Stimulated activated CD4-positive, alpha-beta T cell treated with anti-CD3 and anti-CD28 coated beads, Interleukin-4, amount 100 ng/mL, for 1 hour (primary cell): Measurements from ENCODE around the gene PGPEP1.
"Not testable (repeated sequence)": the region's sequence is repeated elsewhere in the genome, so short reads cannot be mapped to it uniquely, and the experiment has no call there.

Source experiments
- DNase-seq: peaks from one replicate; pipeline ENCODE4 v3.0.0-alpha.2; 2020

The PGPEP1 gene

DNA sequence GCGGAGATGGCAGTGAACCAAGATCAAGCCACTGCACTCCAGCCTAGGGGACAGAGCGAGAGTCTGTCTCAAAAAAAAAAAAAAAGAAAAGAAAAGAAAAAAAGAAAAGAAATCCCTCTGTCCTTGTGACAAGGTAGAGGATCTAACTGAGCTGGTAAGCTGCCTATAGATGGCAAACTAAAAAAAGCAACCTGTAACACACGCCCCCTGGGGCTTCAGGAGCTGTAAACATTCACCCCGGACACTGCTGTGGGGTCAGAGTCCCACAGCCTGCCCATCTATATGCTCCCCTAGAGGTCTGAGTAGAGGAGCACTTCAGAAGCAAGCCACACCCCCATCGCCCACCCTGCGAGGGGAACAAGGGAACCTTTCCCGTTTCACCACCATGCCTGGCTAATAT, 4.3 kb upstream of the PGPEP1 start:
- no peak for DNase-seq

GRCh38 chr19:18338541-18338940, 1.9 kb upstream of the PGPEP1 start:
- DNase-seq = no peak

DNA sequence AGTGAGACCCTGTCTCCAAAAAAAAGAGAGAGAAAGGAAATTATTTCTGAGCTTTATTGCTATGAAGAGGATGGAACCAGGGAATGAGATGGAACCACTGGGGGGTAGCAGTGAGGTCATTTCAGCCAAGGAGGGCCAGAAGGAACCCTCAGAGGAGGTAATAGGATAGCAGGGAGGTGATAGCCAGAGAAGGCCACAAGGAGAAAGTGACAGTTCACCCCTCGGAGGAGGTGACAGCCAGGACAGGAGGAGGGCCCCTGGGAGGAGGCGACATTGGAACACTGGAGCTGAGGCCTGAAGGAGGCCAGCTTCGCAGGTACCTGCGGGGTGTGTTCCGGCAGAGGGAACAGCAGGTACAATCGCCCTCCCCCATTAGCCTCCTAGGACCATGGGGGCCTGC, 675 bp upstream of the PGPEP1 start:
- no peak for DNase-seq

DNA sequence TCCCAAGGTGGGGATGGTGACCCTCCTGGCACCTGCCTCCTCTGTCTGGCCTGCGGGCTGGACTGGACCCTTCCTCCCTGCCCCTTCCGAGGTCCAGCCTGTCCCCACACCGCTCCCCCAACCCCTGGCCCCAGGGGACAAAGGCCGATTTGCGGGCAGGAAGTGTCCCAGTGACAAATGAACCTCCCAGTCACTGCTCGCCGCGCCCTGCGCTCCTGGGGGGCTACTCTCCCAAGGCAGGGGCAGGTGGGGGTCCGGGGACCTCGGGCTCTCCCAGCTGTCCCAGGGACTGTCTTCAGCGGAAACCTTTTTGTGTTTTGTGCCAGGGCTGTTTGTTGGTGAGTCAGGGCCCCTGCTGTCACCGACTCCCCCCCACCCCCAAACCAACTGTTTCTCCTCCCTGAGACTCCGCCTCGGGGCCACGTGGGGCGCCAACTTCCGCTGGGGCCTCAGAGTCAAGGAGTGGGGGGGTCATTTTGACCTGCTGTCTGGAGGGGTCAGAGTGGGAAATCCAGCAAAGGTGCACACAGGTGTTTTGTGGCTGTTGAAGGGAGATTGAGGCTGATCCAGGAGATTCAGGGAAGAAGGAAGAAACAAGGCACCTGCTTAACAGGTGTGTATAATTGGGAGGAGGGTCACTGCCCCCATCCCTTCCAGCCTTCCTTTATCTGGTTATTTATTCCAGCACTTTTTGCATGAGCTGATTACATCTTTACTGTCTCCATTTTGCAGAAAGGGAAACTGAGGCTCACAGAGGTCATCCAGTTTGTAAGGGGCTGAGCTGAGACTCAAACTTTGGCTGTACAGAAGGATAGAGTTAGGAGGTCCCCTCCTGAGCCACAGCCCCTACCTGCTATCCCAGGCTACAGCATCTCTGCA, 831 bp downstream of the PGPEP1 start:
- peak; percentile 66 for DNase-seq

GRCh38 chr19:18342090-18342632, 1.8 kb downstream of the PGPEP1 start:
- DNase-seq = no peak

DNA sequence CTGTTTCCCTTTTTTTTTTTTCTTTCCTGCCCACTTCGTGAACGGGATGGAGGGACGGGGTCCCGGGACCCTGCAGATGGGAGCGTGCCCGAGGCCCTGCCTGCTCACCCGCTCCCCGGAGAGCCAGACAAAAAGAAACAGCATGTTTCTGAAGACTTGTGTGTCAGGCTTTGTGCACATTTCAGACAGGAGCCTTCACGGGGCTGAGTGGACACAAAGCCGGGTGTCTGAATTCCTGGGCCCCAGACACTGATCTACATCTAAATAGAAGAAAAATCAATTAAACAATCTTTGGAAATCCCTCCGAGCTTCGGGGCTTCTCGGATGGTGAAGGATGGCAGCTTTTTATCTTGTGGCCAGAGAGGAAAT, 4.2 kb downstream of the PGPEP1 start:
- no peak for DNase-seq

DNA sequence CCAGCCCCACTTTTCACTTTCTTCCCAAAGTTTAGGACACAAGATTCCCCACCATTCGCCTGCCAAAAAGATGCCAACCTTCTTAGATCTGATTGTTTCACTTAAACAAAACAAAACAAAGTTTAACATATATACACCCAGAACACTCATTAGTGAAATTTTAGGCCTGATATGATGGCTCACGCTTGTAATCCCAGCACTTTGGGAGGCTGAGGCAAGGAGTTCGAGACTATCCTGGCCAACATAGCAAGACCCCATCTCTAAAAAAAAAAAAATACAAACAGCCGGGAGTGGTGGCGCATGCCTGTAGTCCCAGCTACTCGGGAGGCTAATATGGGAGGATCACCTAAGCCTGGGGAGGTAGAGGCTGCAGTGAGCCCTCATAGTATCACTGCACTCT, 4.9 kb downstream of the PGPEP1 start:
- no peak for DNase-seq

DNA sequence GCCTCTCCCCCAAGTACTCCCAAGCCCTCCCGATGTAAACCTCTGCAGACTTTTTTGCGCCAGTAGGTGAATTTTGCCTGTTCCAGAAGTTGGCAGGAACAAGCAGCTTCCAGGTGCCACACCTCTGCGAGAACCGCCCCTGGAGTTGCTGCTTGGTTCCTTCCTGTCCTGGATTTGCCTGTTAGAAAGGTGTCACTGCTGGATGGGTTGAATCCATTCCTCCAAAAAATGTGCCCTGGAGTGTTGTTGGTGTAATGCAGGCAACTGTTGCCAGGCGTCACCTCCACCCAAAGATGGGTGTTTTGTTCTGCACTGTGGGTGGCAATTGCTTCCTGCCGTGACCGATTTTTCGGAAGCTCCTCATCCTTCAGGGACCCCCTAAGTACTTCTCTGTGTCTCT, 5.7 kb downstream of the PGPEP1 start:
- DNase-seq = no peak

DNA sequence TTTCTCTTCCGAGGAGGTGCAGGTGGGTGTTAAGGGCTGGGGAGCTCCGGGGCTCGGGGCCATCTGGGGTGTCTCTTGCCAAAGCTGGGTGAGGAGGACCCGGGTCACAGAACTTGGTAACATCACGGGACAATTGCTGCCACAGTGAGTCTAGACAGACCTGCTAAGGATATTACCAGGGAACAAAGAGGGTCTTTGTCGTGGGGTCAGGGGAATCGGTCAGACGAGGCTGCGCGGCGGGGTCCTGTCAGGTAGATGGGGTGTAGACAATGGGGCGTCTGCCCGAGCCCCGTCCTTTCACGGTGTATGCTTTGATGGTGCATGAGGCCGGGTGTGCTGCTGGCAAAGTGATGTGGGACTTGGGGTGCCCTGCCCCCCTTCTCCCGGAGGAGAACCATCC, 7.8 kb downstream of the PGPEP1 start:
- no peak for DNase-seq

DNA sequence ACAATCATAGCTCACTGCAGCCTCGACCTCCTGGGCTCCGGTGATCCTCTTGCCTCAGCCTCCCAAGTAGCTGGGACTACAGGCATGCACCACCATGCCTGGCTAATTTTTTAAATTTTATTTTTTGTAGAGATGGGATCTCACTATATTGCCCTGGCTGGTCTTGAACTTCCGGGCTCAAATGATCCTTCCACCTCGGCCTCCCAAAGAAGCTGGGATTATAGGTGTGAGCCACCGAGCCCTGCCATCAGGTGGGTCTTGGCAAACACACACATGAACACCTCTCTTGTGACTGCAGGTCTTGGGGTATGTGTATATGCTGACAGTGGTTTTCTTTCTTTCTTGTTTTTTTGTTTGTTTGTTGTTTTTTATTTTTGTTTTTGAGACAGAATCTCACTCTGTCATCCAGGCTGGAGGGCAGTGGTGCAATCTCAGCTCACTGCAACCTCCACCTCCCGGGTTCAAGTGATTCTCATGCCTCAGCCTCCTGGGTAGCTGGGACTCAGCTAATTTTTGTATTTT, 8.5 kb downstream of the PGPEP1 start:
- not testable (repeated sequence) for DNase-seq

DNA sequence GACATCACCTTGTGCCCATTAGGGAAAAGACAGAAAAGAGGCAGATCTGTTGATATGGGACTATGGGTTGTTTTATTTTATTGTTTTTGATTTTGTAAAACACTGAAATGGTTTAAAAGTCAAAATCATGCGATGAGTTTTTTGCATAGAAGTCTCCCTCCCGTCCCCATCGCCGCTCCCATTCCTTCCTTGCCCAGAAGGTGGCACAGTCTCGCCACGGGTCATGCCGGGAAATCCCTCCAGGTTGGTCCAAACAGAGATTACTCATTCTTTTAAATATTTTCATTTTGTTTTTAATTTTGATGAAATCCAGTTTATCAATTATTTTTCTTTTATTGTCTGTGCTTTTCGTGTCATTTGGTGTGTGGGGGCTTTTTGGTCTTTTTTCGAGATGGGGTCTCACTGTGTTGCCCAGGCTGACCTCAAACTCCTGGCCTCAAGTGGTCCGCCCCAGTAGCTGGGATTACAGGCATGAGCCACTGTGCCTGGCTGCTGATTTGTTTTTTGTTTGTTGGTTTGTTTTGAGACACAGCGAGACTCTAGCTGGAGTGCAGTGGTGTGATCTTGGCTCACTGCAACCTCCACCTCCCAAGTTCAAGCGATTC, 9.2 kb downstream of the PGPEP1 start:
- DNase-seq = peak; percentile 29

- no peak for DNase-seq
These were observed 10.1 kb downstream of the PGPEP1 start for GRCh38 chr19:18350490-18350889.

DNA sequence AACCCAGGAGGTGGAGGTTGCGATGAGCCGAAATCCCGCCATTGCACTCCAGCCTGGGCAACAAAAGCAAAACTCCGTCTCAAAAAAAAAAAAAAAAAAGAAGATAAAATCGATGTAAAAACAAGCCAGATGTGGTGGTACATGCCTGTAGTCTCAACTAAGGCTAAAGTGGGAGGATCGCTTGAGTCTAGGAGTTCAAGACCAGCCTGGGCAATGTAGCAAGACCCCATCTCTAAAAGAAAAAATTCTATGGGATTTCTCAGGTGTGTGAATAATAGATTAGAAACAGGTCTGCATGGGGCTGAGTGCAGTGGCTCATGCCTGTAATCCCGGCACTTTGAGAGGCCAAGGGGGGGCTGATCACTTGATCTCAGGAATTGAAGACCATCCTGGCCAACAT, 11.1 kb downstream of the PGPEP1 start:
- DNase-seq = no peak

GRCh38 chr19:18353378-18354005, 13.1 kb downstream of the PGPEP1 start:
- no peak for DNase-seq

GRCh38 chr19:18354743-18355142, 14.3 kb downstream of the PGPEP1 start:
- not testable (repeated sequence) for DNase-seq

DNA sequence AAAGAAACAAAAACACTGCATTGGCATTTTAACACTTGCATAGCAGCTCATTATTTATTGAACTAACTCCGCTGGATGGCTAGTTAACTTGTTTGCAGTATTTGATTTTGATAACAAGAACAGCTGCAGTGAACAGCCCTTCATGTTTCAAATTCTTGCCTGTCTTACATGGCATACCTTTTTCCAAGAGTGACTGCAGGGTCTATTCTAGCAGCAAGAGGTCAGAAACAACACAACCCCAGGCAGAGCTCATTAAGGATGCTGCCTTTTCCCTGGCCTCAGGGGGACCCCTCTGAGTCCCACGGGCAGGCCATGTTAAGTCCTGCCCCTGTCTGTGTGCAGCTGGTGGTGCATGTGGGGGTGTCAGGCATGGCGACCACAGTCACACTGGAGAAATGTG, 16.6 kb downstream of the PGPEP1 start:
- no peak for DNase-seq

DNA sequence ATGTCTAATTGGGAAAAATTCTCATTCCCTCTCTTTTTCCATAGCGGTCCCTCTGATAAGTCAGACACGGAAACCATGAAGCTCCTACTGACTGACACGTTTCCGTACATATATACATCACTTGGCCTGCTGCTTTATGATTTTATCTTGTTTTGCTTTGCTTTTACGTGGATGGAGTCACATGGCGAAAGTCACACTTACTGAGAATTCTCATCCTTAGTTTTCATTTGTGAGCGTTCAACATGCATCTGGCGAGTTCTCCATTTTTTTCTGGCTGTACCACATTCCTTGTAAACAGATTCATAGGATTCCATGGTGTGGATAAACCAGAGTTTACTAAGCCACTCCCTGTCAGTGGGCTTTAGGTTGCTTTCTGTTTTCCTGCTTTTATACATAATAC, 21.2 kb downstream of the PGPEP1 start:
- DNase-seq = no peak

DNA sequence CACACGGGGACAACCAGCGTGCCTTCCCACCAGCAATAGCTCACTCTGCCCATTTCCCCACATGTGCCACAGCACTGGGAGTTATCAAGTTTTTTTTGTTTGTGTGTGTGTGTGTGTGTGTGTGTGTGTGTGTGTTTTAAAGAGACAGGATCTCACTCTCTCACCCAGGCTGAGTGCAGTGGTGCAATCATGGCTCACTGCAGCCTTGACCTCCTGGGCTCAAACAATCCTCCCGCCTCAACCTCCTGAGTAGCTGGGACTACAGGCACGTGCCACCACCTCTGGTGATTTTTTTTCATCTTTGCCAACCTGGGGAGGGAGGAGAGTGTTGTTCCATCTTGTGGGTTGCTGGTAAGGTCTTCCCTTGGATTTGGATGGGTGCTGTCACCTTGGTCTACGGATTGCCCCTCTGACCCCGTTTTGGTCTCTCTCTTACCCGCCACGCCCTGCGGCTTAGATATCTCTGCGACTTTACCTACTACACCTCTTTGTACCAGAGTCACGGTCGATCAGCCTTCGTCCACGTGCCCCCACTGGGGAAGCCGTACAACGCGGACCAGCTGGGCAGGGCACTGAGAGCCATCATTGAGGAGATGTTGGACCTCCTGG, 22.6 kb downstream of the PGPEP1 start:
- DNase-seq = no peak

GRCh38 chr19:18363787-18364186, 23.4 kb downstream of the PGPEP1 start:
- no peak for DNase-seq

- DNase-seq = not testable (repeated sequence)
These were observed 24.0 kb downstream of the PGPEP1 start for GRCh38 chr19:18364277-18364825.

DNA sequence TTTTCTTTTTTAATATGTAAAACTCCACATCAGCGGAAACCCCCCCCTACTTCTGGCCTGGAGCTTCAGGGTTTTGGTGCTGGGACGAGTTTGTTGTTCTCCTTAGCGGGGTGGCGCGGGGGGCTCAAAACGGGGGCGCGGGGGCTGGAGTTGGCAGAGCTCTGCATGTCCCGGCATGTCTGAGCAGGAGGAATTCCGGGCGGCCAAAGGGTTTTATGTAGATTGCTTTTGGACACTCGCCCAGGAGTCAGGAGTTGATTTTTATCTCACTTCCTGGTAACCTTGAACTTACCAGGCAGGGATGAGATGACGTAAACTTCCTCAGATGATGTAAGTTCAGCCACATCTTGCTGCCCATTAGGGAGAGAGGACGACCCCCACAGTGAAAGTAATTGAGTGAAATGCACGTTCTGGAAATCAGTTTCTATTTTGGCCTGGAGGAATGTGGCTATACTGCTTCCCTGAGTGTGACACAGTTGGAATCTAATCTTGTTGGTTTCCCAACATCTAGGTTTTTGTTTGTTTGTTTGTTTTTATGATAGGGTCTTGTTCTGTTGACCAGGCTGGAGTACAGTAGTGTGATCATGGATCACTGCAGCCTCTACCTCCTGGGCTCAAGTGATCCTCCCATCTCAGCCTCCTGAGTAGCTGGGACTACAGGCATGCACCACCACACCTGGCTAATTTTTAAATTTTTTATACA, 24.6 kb downstream of the PGPEP1 start:
- DNase-seq = no peak

DNA sequence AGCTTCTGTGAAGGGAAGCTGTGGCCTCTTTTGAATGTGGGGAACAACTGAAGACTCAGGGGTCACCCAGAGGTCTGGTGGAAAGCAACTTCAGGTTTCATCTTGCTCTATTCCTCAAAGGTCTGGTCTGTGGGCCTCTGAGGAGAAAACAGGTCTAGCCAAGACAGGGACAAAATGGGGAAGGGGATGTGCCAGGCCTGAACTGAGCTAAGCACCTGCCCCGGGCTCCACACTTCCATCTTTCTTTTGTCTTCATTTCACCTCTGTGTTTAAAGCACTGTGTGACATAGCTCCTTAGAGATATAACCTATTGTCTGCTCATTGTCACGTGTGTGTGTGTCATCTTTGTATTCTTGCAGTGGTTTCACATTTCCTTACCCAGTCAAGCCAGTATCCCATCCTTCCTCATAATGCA, 25.6 kb downstream of the PGPEP1 start:
- DNase-seq = no peak
